G401.6 (cell line): ENCODE measurements around the gene SEPHS1.
A peak's percentile ranks its signal among the peaks of the same experiment; 100 is the strongest.
"Not testable (repeated sequence)": the region's sequence is repeated elsewhere in the genome, so short reads cannot be mapped to it uniquely, and the experiment has no call there.

Source experiments
- FAIRE-seq: peaks from 2 replicates; lab custom pipeline; 2012; peaks lifted over from hg19 to GRCh38; lab: Jason Lieb, UNC

The SEPHS1 gene

GRCh38 chr10:13348216-13349017 is at the start of gene SEPHS1:
TSS of gene SEPHS1 (minus strand) at chr10:13348293. CDS start at chr10:13344950, 3,343 bp downstream.
- FAIRE-seq, result no peak

GRCh38 chr10:13397052-13397451 is 49.0 kb upstream of the SEPHS1 start:
- FAIRE-seq, result no peak

GRCh38 chr10:13396369-13396768 is 48.3 kb upstream of the SEPHS1 start:
- no peak for FAIRE-seq

GRCh38 chr10:13395540-13395939 is 47.4 kb upstream of the SEPHS1 start:
- no peak for FAIRE-seq

- no peak for FAIRE-seq
These were observed 45.5 kb upstream of the SEPHS1 start for GRCh38 chr10:13393640-13394039.

GRCh38 chr10:13392701-13393100 is 44.6 kb upstream of the SEPHS1 start:
- FAIRE-seq, result no peak

GRCh38 chr10:13390604-13391522 is 42.8 kb upstream of the SEPHS1 start:
- FAIRE-seq, result no peak

- FAIRE-seq, result no peak
These were observed 40.6 kb upstream of the SEPHS1 start for GRCh38 chr10:13388478-13389230.

GRCh38 chr10:13386021-13386420 is 37.9 kb upstream of the SEPHS1 start:
- no peak for FAIRE-seq

- FAIRE-seq, result no peak
These were observed 35.3 kb upstream of the SEPHS1 start for GRCh38 chr10:13383399-13383761.

GRCh38 chr10:13382703-13383398 is 34.8 kb upstream of the SEPHS1 start:
- no peak for FAIRE-seq

GRCh38 chr10:13379061-13379460 is 31.0 kb upstream of the SEPHS1 start:
- FAIRE-seq, result not testable (repeated sequence)

GRCh38 chr10:13376746-13377145 is 28.7 kb upstream of the SEPHS1 start:
- no peak for FAIRE-seq

- no peak for FAIRE-seq
These were observed 28.2 kb upstream of the SEPHS1 start for GRCh38 chr10:13376297-13376696.

- FAIRE-seq, result no peak
These were observed 27.7 kb upstream of the SEPHS1 start for GRCh38 chr10:13375791-13376190.

- no peak for FAIRE-seq
These were observed 25.6 kb upstream of the SEPHS1 start for GRCh38 chr10:13373644-13374043.

GRCh38 chr10:13372524-13372923 is 24.4 kb upstream of the SEPHS1 start:
- FAIRE-seq, result no peak

GRCh38 chr10:13371897-13372470 is 23.9 kb upstream of the SEPHS1 start:
- peak; percentile 94 for FAIRE-seq

GRCh38 chr10:13366891-13367290 is 18.8 kb upstream of the SEPHS1 start:
- FAIRE-seq, result no peak

- no peak for FAIRE-seq
These were observed 17.7 kb upstream of the SEPHS1 start for GRCh38 chr10:13365831-13366230.

- no peak for FAIRE-seq
These were observed 17.1 kb upstream of the SEPHS1 start for GRCh38 chr10:13365243-13365642.

GRCh38 chr10:13360587-13360986 is 12.5 kb upstream of the SEPHS1 start:
- FAIRE-seq, result no peak
